AG04450 (cell line): Measurements from ENCODE around the gene EHMT1. TPM values are rescaled to one million over a fixed set of nuclear protein-coding genes. Genes with fewer than 3 reads are reported as not detected.
A peak's percentile ranks its signal among the peaks of the same experiment; 100 is the strongest.

Experiments used
- CTCF ChIA-PET: fragments of 300-600, 350-600 bp; formaldehyde crosslinking; extraction: SDS; loops from one replicate; lab custom pipeline; 2022; ENCODE audit warnings: antibody characterized with exemption, inconsistent platforms; lab: Charles Lee
- POLR2A ChIA-PET: fragments of 350-600 bp; formaldehyde crosslinking; extraction: SDS; loops from one replicate; lab custom pipeline; 2021; ENCODE audit warnings: antibody characterized with exemption, inconsistent platforms; lab: Yijun Ruan, JAX
- DNase-seq: peaks from one replicate; pipeline ENCODE4 v3.0.0-alpha.2; 2011; ENCODE audit warnings: low read depth, low spot score
- H3K27ac ChIP-seq: one replicate; pipeline ENCODE4 v1.5.1; 2012; ENCODE audit warnings: low read depth, low read length, control low read depth
- H3K27me3 ChIP-seq: one replicate; pipeline ENCODE4 v1.6.0; 2012; ENCODE audit warnings: low read length; ENCODE audit not compliant: control insufficient read depth, insufficient read depth
- H3K4me3 ChIP-seq: 2 replicates; pipeline ENCODE4 v1.5.1; 2011; ENCODE audit warnings: mild to moderate bottlenecking, low read depth, low read length, control low read depth
- H3K9me3 ChIP-seq: 2 replicates; pipeline ENCODE4 v1.5.1; 2012; ENCODE audit warnings: low read length; ENCODE audit not compliant: control insufficient read depth, insufficient read depth
- polyA plus RNA-seq: library from polyadenylated mRNA; depleted of rRNA; stranded (reverse); fragments of >200 nt; gene quantifications from 2 replicates; pipeline ENCODE4 v1.2.3, GENCODE V29; 2011
- TF ChIP-seq, protein P1 (sequence below): IDR thresholded peaks from 2 replicates; pipeline ENCODE4 v1.5.1; 2011; ENCODE audit warnings: low read depth, low read length, control low read depth, inconsistent platforms

Gene EHMT1
- polyA plus RNA-seq, 1 experiment, result 26.1 TPM

DNA sequence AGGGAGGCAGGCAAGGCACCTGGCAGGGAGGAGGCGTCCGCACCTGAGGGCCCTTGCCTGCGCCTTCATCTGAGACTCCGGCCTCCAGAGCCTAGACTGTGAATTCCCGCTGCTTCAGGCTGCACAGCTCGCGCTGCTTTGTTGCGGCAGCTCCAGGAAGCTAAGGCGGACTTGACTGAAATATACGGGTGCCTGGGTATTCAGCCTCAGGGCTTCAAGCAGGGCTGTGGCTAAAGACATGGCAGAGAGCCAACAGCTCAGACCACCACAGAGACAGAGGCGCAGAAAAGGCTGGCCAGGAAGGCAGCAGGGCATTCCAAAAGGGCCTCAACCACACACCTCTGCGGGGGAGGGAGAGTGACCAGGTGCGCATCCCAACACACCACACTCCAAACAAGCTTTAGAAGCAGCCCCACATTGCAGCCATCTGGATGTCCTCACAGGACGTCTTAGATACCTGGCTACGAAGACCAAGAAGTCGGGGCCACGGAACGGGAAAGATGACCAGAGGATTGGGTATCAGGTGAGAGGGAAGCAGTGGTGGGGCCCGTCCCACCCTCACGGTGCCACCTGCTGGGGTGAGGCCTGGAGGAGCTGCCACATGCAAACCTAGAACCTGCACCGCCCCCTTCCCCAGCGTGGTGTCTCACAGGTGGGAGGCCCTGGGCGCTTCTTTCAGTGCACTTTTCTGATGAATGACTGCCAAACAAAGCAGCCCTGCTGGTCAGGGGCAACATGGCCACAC is 38.4 kb upstream of the EHMT1 start:
- TF ChIP-seq, protein P1, sequence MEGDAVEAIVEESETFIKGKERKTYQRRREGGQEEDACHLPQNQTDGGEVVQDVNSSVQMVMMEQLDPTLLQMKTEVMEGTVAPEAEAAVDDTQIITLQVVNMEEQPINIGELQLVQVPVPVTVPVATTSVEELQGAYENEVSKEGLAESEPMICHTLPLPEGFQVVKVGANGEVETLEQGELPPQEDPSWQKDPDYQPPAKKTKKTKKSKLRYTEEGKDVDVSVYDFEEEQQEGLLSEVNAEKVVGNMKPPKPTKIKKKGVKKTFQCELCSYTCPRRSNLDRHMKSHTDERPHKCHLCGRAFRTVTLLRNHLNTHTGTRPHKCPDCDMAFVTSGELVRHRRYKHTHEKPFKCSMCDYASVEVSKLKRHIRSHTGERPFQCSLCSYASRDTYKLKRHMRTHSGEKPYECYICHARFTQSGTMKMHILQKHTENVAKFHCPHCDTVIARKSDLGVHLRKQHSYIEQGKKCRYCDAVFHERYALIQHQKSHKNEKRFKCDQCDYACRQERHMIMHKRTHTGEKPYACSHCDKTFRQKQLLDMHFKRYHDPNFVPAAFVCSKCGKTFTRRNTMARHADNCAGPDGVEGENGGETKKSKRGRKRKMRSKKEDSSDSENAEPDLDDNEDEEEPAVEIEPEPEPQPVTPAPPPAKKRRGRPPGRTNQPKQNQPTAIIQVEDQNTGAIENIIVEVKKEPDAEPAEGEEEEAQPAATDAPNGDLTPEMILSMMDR, result no peak
- DNase-seq, result no peak
- ChIA-PET CTCF (interaction anchor here (1.7 to 2.5 kb wide), 2 partner anchors 8 to 93 kb away, joined by 4 to 37 read pairs; no protein-coding TSS in a partner anchor), POLR2A (no interaction called here)
- Histone ChIP-seq H3K9me3 (no peaks in the 10 kb centered on the region; the same call in 1 of the 2 replicates), H3K27me3 (no peaks in the 10 kb centered on the region), H3K27ac (no peak overlapping the region), H3K4me3 (no peak overlapping the region)

DNA sequence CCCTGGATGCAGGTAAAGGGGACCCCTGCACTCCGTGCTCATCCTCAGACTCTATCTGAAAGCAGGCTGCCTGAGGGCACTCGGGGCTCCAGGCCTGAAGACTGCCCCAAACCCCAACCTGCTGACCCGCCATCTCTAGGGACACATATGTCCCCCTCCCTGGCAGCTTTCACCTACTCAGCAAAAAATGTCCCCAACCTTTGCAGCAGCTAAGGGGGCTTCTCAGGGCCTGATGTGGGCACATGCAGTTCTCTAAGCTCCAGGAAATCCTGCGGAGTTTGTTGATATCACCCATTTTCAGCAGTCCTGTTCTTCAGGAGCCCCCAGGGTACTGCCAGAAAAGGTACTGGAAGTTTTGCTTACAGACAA is 37.9 kb upstream of the EHMT1 start:
- Histone ChIP-seq H3K9me3 (no peaks in the 10 kb centered on the region; the same call in 1 of the 2 replicates), H3K27ac (no peak overlapping the region), H3K27me3 (no peaks in the 10 kb centered on the region), H3K4me3 (no peak overlapping the region)
- ChIA-PET POLR2A (no interaction called here), CTCF (no interaction called here)
- DNase-seq, result no peak
- TF ChIP-seq, protein P1, result no peak

DNA sequence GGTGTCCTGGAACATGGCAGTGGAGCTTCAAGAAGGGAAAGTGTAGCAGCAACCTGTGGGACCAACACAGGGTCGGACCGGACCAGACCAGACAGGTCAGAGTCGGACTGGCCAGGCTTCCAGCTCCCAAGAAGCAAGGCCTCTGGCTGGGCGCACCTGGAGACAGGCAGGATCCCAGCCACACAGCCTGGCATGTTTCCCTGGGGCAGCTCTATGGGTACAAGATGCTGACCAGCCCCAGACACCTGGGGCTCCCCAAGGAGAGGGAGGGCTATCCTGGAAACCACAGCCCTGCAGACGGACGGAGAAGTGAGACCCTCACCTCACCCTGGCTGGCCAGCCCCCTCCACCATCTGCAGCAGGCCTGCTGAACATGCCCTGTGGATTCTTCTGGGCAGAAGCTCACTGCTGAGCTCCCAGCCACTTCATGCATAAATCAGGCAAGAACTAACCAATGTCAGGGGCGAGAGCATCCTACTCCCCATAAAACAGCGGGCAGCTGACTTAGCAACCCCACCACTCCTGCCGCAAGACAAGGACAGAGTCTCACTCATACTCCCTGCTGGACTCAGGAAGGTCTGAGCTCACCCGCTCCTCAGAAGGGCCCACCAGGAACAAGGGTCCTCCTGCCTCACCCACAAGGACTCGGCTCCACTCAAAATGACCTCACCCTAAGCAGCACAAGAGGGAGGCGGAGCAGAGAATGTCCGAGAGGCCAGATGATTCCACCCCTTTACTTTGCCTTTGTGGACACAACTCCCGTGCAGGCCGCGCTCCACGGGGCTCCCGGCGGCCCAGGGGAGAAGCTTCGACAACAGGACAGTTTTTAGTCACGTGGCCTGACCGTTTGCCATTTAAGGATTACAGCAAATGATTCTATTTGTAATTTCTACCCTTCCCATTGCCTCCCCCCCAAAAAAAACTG is 37.2 kb upstream of the EHMT1 start:
- ChIA-PET POLR2A (no interaction called here), CTCF (no interaction called here)
- H3K27me3 ChIP-seq, result no peaks in the 10 kb centered on the region
- TF ChIP-seq, protein P1, result no peak
- no peak for DNase-seq
- no peak overlapping the region for H3K4me3 ChIP-seq
- no peaks in the 10 kb centered on the region; the same call in 1 of the 2 replicates for H3K9me3 ChIP-seq
- H3K27ac ChIP-seq, result no peak overlapping the region

DNA sequence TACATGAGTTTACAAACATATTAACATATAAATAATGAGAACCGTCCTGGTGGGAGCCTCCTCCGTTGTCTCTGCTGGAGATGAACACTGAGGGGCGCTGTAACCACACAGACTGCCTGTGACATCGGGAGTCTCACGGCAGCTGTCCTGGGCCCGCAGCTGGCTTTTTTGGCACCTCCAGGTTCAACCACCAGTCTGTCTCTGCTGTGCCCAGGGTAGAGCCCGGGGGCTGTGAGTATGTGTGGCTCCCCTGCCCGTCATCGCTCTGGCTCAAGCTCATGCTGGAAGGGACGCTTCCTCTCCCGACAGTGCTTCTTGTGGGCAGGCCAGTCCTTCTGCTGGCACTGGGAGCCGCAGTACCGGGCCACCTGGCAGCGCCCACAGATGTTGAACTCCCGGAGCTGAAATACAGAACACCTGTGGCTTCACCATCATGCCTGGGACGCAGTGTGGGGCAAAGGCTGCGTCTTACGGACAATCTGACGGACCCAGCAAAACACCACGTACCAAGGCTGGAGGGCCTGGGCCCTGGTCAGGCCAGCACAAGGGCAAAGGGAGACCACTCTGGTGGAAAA is 36.4 kb upstream of the EHMT1 start:
- POLR2A ChIA-PET, result no interaction called here
- CTCF ChIA-PET, result no interaction called here
- H3K27ac ChIP-seq, result no peak overlapping the region
- TF ChIP-seq, protein P1, result 0 out of 2 replicates have a peak, but pooled peaks have one; percentile 13
- H3K4me3 ChIP-seq, result no peak overlapping the region
- H3K9me3 ChIP-seq, result no peaks in the 10 kb centered on the region; the same call in 1 of the 2 replicates
- no peak for DNase-seq
- H3K27me3 ChIP-seq, result no peaks in the 10 kb centered on the region
